SK-N-MC (cell line): ENCODE data around the gene ADORA2B.

ENCODE experiments used
- DNase-seq: peaks from one replicate; pipeline ENCODE4 v3.0.0-alpha.2; 2011; ENCODE audit warnings: low read depth, low spot score
- H3K27ac ChIP-seq: fragments of 200-600 bp; sonication (generic); 2 replicates; pipeline ENCODE4 v1.5.1; 2016; ENCODE audit warnings: mixed run types
- H3K36me3 ChIP-seq: fragments of 200-600 bp; sonication (generic); 2 replicates; pipeline ENCODE4 v1.6.1; 2017; ENCODE audit warnings: antibody characterized with exemption, low read length, mixed read lengths; ENCODE audit not compliant: insufficient read depth
- H3K4me3 ChIP-seq: fragments of 200-600 bp; sonication (generic); 2 replicates; pipeline ENCODE4 v1.5.1; 2016
- H3K9ac ChIP-seq: fragments of 200-600 bp; sonication (generic); 2 replicates; pipeline ENCODE4 v1.8.0; 2017; ENCODE audit warnings: mixed run types, mixed read lengths; ENCODE audit not compliant: insufficient read length
- H3K9me3 ChIP-seq: fragments of 200-600 bp; sonication (generic); 2 replicates; pipeline ENCODE4 v1.6.1; 2017; ENCODE audit warnings: low read depth, mild to moderate bottlenecking, antibody characterized with exemption, low read length, moderate library complexity, mixed read lengths
- EZH2 ChIP-seq: fragments of 200-600 bp; sonication (generic); IDR thresholded peaks from one replicate; pipeline ENCODE4 v1.6.1; 2017; ENCODE audit warnings: antibody characterized with exemption
- FOXP2 ChIP-seq: optimal IDR thresholded peaks from 2 replicates; pipeline ENCODE3; 2011; ENCODE audit warnings: mild to moderate bottlenecking, moderate library complexity; ENCODE audit not compliant: insufficient read depth; ENCODE audit errors: extremely low read length, control extremely low read depth
- POLR2AphosphoS5 ChIP-seq: IDR thresholded peaks from 2 replicates; pipeline ENCODE4 v1.6.1; 2012; ENCODE audit warnings: mild to moderate bottlenecking, low read depth, low read length, borderline replicate concordance

ADORA2B gene

GRCh38 chr17:15955793-15956541, 11.0 kb downstream of the ADORA2B start:
- DNase-seq: no peak
- H3K9me3 ChIP-seq: no peaks in the 10 kb centered on the region
- no peak for TF ChIP-seq FOXP2
- no peak for TF ChIP-seq POLR2AphosphoS5
- no peak for TF ChIP-seq EZH2

DNA sequence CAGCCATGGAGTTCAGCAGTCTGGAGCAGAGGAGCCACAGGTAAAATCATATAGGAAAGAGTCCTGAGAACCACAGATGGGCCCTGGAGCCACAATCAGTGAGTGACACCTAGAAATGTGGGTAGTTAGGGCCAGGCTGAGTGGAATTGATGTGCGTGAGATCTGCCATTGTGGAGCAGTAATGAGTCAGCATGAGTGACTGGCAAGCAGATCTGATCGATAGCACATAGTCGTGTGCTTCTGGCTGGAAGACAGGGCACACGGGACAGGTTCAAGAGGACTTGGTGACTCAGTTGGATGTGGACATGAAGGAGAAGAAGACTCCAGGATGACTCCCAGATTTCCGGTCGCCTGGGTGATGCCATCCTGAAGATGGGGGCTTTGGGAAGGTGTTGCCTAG, 12.3 kb downstream of the ADORA2B start:
- TF ChIP-seq POLR2AphosphoS5 (no peak), FOXP2 (no peak), EZH2 (no peak)
- Histone ChIP-seq H3K27ac (no peak overlapping the region), H3K4me3 (no peak overlapping the region), H3K36me3 (no peaks in the 10 kb centered on the region), H3K9me3 (no peaks in the 10 kb centered on the region), H3K9ac (no peak overlapping the region)
- no peak for DNase-seq

More at GRCh38 chr17:15955793-15956541, 11.0 kb downstream of the ADORA2B start:
- Histone ChIP-seq H3K4me3 (no peak overlapping the region), H3K9ac (no peak overlapping the region), H3K36me3 (no peaks in the 10 kb centered on the region), H3K27ac (no peak overlapping the region)

DNA sequence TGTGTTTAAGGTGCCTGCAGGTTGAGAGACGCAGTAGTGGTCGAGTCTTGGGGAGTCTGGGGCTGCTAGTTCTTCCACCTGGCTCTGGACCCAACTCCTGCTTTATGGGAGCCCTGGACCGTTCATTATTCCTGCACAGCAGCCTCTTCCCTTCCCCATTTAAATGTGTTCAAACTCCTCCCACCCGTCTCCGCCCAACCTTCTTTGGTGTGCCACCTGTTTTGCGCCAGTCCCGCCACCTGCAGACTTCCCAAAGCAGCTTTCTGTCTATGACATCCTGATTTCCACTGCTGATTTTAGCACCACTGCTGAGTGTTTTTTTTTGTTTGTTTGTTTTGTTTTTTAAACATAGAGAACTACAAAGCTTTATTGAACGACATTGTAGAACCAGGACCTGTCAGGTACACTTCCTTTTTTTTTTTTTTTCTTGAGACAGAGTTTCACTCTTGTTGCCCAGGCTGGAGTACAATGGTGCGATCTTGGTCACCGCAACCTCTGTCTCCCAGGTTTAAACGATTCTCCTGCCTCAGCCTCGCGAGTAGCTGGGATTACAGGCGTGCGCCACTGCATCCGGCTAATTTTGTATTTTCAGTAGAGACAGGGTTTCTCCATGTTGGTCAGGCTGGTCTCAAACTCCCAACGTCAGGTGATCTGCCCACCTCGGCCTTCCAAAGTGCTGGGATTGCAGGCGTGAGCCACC, 12.8 kb downstream of the ADORA2B start:
- DNase-seq: no peak

GRCh38 chr17:15958484-15958854, 13.5 kb downstream of the ADORA2B start:
- Histone ChIP-seq H3K9me3 (no peaks in the 10 kb centered on the region), H3K4me3 (no peak overlapping the region), H3K9ac (no peak overlapping the region), H3K36me3 (no peaks in the 10 kb centered on the region), H3K27ac (no peak overlapping the region)
- TF ChIP-seq FOXP2: no peak
- no peak for TF ChIP-seq EZH2
- TF ChIP-seq POLR2AphosphoS5: no peak
- DNase-seq: no peak

More for the DNA sequence above, 12.8 kb downstream of the ADORA2B start:
- no peak overlapping the region for H3K27ac ChIP-seq
- no peak overlapping the region for H3K9ac ChIP-seq
- H3K9me3 ChIP-seq: no peaks in the 10 kb centered on the region
- H3K4me3 ChIP-seq: no peak overlapping the region
- TF ChIP-seq EZH2: no peak
- TF ChIP-seq POLR2AphosphoS5: no peak
- TF ChIP-seq FOXP2: no peak
- no peaks in the 10 kb centered on the region for H3K36me3 ChIP-seq

- no peak overlapping the region for H3K9ac ChIP-seq
- no peaks in the 10 kb centered on the region for H3K36me3 ChIP-seq
- DNase-seq: no peak
- TF ChIP-seq EZH2 (no peak), POLR2AphosphoS5 (no peak), FOXP2 (no peak)
- H3K9me3 ChIP-seq: no peaks in the 10 kb centered on the region
- no peak overlapping the region for H3K27ac ChIP-seq
- H3K4me3 ChIP-seq: no peak overlapping the region
These were observed 18.8 kb downstream of the ADORA2B start for GRCh38 chr17:15963670-15964110.

GRCh38 chr17:15965528-15965927, 20.6 kb downstream of the ADORA2B start:
- TF ChIP-seq EZH2 (no peak), POLR2AphosphoS5 (no peak), FOXP2 (no peak)
- Histone ChIP-seq H3K27ac (peak overlapping the region; percentile 74), H3K36me3 (no peaks in the 10 kb centered on the region), H3K9ac (no peak overlapping the region), H3K9me3 (no peaks in the 10 kb centered on the region), H3K4me3 (no peak overlapping the region; the same call in 1 of the 2 replicates)
- DNase-seq: no peak

- peak overlapping the region; percentile 51 for H3K4me3 ChIP-seq
- DNase-seq: no peak
- TF ChIP-seq EZH2 (no peak), POLR2AphosphoS5 (no peak), FOXP2 (no peak)
- H3K36me3 ChIP-seq: no peaks in the 10 kb centered on the region
- no peaks in the 10 kb centered on the region for H3K9me3 ChIP-seq
- H3K27ac ChIP-seq: peak overlapping the region; percentile 74
- peak overlapping the region; percentile 38 for H3K9ac ChIP-seq
These were observed 21.4 kb downstream of the ADORA2B start for GRCh38 chr17:15966183-15966878.

GRCh38 chr17:15966879-15967248, 21.9 kb downstream of the ADORA2B start:
- Histone ChIP-seq H3K36me3 (no peaks in the 10 kb centered on the region), H3K27ac (peak overlapping the region; percentile 74), H3K9ac (peak overlapping the region; percentile 38), H3K9me3 (no peaks in the 10 kb centered on the region), H3K4me3 (peak overlapping the region; percentile 51)
- TF ChIP-seq POLR2AphosphoS5: no peak
- no peak for TF ChIP-seq FOXP2
- no peak for TF ChIP-seq EZH2
- DNase-seq: no peak
